Renal pelvis (tissue), 4 donors: Measurements from ENCODE around the gene PLB1. TPM values are rescaled to one million over a fixed set of nuclear protein-coding genes. Genes with fewer than 3 reads are reported as not detected.
"Not testable (repeated sequence)": the region's sequence is repeated elsewhere in the genome, so short reads cannot be mapped to it uniquely, and the experiment has no call there.

Experiments used
- DNase-seq: peaks from one replicate; pipeline ENCODE4 v3.0.0-alpha.2; 2013
- polyA plus RNA-seq, 3 donors: library from polyadenylated mRNA; unstranded; fragments of 120-200 nt; gene quantifications; one replicate each; pipeline ENCODE4 v1.2.1, GENCODE V29; 2013; ENCODE audit not compliant: insufficient read length in 3 of 3

PLB1 gene
- polyA plus RNA-seq, 3 donors, result 1.1 to 1.6 (median 1.3) TPM

DNA sequence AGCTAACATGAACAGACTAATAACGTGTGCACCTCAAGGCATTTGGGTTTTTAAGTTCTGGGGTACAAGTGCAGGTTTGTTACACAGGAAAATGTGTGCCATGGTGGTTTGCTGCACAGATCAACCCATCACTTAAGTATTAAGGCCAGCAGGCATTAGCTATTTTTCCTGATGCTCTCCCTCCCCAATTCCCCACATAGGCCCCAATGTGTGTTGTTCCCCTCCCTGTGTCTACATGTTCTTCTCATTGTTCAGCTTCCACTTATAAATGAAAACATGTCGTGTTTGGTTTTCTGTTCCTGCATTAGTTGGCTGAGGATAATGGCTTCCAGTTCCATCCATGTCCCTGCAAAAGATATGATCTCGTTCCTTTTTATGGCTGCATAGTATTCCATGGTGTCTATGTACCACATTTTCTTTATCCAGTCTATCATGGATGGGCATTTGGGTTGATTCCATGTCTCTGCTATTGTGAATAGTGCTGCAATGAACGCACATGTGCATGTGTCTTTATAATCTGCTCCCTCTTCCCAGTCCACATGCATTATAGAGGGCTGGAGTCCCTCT, 170.0 kb downstream of the PLB1 start:
- DNase-seq, result not testable (repeated sequence)

DNA sequence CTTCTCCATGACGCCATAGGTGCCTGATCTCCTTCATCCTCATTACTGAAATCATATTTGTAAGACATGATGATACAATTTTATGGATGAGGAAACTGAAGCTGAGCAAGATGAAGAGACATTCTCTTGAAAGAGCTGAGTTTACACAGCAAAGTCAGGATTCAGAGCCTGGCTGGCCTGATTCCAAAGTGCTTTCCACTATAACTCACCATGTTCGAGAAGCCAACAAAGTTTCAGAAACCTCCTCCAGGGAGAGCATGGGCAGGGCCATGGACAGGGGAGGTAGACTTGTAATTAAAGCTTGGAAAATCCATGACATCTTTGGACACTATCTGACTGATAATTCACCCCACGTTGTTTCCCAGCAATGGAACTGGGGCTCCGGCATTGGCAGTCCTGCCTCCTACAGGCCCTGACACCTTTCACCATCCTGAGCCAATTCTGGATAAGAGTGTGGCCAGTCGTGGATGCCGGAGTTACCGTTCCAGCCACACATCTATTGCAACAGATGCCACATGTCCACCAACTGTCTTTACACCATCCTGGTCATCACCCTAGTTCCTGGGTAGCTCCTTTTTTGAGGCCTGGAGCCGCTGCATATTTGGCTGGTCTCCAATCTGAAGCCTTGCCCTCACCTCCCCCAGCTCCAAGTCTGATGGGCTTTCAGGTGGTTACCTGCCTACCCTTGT, 170.8 kb downstream of the PLB1 start:
- DNase-seq, result no peak

DNA sequence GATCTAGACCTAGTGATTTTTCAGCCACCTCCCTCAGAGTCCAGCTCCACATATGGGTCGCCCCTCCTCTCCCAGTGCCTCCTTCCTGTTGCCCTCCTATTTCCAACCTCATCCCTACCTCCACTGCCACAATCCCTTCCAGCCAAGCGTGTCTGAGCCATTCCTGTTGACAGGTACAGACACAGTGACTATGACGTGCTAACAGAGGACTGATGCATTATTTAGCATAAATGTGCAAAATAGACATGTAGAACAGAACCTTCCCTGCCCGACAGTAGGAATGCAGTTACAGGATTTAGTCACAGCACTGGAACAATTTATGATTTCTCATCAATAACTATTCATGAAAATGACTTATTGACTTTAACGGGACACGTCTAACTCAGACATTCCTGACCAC, 171.4 kb downstream of the PLB1 start:
- DNase-seq, result no peak

DNA sequence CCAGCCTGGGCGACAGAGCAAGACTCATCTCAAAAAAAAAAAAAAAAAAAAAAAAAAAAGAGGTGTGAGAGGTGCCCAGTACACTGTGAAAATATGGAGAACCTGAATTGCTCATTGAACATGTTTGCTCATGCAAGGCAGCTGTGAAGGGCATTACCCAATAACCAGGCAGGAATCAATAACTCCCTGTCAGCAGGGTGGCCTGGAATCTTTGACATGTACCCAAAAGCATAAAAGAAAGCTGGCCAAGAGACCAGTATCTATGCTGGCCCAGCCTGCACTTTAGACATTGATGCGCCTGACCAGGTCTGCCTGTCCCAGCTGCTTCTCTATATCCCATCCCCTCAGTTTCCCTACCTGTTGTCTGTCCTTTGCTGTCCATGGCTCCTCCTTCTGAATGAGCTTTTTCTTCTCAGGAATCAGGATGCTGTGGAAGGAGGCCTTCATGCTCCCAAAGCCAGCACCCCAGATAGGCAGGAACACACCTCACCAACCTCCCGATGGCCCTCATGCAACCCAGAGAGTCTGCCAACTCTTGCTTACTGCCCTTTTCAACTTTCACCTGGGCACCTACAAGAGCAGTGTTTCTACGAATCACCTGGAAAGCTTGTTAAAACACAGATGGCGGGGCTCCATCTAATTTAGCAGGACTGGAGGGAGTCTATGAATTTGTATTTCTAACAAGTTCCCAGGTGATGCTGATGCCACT, 172.4 kb downstream of the PLB1 start:
- DNase-seq, result no peak

DNA sequence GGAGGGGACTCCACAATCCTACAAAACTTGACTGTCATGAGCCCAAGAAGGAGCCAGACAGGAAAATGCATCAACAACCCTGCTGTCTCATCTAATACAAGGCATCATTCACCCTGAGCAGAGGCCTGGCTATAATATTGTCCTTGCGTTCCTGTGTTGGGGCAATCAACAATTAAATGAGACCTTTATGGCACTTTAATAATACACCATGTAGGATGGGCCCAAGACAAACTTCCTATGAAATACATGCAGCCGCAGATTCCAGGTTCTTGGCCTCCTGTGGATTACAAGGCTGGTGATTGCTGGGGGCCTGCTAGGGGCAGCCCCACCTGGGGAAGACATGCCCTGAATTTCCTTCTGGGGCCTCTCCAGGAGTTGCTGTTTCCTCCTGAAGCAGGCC, 173.0 kb downstream of the PLB1 start:
- no peak for DNase-seq

DNA sequence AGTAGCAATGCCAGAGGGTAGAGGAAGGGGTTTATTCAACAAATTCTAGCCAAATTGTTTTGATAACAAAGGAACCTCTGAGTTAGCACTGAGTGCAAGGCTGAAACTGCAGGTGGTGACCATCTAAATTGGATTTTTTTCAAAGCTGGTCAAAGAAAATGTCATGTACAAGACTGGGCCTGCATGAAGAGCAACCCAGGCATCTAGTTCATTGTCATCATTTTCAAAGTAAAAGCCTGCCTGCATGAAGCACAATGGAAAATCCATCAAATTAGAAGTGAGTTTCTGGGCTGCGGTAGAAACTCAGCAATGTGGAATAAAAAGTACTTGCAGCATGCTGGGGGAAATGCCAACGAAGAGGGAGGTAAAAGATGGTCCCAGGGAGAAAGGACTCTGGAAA, 175.0 kb downstream of the PLB1 start:
- DNase-seq, result no peak

DNA sequence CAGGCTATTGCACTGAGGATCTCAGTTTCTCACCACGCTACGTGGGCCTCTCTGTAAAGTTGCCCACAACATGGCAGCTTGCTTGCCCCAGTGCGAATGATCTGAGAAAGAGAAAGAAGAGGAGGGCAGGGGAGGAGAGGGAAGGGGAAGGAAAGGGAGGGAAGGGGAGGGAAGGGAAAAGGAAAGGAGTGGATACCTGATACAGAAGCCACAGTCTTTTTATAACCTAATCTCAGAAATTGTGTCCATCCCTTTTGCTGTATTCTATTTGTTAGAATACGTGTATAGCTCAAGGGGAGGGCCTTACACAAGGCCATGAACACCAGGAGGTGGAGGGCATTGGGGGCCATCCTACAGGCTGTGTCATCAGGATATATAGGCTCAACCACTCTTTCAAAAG, 177.5 kb downstream of the PLB1 start:
- no peak for DNase-seq

DNA sequence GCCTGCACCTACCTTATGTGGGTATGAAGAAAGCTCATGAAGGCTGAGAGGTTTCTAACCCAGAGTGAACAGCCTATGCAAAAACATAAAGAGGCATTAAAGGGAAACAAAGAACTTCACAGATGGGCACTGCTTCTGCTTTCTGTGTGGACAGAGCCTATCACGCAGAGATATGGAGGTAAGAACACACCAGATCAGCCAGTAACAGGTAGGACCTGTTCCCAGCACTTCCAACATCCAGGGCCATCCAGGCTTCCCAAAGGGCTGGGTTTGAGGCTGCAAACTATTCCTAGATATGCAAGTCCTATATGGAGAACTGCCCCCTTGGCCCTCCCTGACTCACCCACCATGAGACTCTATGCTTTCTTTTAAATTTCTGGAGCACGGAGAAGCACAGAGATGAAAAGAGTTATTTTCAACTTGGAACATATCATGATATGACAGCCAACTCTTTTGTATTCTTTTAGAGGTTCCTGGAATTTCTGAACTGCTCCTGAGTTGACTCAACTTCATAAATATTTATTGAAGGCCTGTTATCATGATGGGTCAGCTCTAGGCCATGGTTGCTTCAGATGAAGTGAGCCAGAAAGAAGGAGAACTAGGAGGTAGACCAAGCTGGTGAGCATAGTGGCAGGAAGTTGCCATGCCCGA, 178.3 kb downstream of the PLB1 start:
- DNase-seq, result no peak

DNA sequence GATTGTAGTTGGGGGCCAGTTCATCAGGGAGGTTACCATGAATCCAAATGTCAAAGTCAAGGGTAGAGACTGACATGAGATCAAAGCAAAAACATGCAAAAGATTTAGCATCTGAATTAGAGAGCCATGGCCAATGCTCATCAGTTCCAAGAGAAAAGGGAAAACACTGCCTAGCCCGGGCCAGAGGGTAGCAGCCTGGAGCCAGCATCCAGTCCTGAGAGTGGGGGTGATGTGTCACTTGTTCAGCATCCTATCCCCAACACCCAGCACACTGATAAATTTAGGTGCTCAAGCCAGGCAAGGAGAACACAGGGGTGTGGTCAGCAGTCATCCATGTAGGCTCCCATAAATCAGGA, 178.8 kb downstream of the PLB1 start:
- DNase-seq, result no peak

DNA sequence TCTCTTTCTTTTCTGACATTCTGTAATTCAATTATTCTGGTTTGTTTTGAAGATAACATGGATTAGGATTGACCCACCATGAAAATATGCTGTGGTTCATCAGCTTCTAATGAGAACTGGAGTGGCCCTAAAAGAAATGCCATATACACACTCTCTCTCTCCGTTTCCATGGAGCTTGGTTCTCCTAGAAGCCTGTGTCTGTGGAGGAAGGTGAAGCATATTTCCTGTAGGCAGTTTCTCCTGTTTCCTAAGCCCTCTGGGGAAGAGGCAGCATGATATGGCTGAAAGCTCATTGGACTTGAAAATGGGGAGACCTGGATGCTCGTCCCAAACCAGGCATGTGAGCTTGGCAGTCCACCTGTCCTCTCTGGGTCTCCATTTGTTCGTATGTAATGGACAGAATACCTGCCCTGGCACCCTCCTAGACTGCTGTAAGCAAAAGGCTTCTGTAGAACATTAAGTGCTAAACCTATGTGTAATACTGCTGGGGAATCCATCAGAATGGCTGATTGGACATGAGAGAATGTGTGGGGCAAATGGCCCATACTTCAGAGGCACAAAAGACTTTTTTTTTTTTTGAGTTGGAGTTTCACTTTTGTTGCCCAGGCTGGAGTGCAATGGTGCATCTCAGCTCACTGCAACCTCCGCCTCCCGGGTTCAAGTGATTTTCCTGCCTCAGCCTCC, 180.4 kb downstream of the PLB1 start:
- no peak for DNase-seq

DNA sequence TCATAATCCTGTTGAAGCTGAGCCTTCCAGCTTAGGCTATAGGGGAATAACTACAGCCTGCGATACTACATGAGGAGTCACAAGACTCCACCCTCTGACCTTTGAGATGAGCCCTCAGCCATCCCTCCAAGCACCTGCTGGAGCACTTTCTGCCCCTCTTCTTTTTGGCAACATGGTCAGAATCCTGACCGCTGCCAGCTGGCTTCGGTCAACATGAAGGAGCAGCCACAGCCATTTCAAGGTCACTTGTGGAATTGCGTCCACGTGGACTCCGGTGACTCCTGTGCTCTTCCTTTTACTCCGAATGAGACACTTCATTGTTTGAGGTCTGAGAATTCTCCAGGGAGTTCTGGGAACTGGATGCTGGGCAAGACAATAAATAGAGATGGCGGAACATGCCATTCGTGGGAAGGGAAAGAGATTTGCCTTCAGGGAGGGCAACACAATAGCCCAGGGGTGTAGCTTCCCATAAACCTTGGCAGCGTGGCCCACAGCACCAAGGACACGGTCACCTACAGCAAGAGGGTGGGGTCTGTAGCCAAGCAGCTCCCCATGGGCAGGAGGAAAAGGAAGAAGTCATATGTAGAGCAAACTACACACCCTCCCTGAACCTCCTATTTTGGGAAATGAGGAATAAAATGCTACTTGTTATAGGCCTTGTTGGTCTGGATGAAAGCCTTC, 182.5 kb downstream of the PLB1 start:
- no peak for DNase-seq

DNA sequence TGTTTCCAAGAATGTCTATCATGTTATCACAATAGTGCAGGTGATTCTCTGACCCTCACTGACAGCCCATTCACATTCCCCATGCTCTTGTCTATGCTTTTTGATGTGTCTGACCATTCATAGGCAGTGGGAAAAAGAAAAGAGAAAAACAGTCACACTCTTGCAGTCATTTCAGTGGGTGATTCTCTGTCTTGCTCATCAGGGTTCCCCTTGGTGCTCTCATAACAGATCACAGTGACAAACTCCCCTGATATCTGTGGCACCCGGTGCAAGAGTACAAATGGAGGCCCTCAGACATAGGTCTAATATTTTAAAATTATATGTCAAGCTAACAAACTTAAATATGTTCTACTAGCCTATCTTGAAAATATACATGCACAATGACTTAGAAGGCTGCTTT, 183.1 kb downstream of the PLB1 start:
- no peak for DNase-seq

DNA sequence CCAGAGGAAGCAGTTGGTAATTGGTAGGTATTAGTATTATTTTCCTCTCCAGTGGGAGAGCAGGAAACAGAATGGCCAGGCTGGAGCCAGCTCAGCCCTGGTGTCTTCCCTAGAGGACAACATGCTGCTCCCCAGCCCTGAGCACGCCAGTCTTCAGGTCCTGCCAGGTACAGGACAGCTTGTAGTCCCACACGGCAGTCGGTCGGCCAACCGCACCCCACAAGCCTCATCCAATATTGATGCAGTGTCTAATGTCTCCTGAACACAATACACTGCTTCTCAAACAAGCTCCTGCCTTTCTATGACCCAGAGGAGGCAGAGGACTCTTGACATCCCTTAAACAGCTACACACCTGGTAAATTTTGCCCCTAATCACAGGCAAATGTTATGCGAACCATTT, 184.8 kb downstream of the PLB1 start:
- no peak for DNase-seq

DNA sequence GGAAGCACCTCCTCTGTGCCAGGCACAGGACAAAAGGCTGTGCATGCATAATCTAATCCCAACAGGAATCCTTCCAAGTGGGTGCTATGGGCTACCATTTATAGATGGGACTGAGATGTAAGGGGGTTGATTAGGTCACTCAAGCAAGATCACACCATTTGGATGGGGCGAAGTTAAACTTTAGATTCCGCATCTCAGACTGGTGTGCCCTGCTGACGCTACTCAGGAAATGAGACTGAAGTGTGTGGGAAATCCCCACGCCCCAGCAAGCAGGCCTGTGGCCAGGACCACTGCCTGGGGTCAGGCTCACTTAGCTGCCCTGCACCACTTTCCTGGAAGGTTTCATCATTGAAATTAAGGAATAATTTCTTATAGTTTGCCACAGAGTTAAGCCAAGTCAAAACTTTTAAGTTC, 185.3 kb downstream of the PLB1 start:
- DNase-seq, result no peak

DNA sequence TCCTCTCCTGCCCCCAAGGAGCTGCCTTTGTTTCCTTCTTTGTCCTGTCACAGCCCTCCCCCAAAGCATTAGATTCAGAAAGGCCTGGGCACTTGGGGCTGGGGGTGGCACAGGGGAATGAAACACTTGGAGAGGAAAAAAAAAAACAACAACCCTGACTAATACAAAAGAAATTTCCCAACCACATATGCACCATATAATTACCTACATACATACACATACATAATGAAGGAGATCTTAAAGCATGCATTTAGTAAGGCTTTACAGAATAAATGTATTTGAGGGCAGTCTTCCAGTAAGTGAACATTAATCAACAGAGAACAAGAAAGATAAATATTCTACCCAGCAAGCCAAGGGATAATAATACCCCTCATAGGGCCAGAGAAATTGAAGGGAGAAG, 185.7 kb downstream of the PLB1 start:
- no peak for DNase-seq

DNA sequence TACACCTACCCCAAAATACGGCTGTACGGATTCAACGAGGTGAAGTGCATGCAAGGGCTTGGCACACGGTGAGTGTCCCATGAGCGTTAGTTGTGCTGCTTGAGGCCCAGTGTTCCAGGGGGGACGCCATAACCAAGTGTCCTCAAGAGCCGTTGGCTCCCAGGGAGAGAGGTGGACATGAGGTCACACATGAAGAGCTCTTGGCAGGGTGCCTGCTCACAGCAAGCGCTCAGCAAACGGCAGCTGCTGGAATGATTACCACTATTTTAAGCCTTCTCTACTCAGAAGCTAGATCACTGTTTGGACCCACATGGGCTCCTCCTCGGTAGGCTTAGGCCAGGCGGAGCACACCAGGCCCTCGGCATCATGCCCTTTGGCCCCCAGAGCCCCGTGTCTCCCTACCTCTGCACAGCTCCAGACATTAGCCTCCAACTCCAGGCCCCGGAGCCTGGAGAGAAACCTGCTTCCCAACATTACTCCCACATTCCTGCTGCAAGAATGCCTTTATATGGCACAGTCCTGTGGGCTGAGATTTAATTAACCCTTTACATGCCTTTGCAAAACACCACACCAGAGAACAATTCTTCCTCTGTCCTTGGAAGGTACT, 187.3 kb downstream of the PLB1 start:
- DNase-seq, result peak; percentile 80

DNA sequence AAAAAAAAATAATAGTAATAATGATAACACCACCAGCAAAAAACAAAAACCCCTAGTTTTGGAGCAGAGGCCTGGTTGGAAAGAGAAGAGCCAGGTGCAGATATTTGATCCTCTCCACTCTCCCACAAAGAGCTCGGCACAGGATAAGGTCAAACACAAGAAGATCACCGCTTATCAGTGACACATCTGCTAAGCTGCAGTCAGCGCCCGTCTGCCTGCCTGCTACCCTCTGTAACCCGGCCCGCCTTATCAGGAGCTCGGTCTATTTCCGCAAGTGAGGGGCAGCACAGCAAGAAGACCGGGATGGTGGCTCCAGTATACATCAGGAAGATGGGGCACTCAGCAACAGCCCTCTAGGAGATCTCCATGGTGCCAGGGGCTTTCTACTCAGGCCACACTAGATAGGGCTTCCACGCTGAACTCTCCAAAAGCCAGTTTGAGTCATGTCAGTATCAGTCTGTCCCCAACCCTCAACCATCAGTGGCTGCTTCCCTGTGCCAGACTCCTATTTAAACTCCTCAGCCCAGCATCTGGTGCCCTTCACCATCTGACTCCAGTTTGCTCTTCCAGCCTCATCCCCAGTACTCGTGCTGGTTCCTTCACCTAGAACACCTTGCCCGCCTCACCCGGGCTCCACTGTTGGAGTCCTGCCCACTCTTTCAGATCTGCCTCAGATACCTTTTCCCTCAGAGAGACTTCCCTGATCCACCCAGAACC, 188.4 kb downstream of the PLB1 start:
- no peak for DNase-seq

DNA sequence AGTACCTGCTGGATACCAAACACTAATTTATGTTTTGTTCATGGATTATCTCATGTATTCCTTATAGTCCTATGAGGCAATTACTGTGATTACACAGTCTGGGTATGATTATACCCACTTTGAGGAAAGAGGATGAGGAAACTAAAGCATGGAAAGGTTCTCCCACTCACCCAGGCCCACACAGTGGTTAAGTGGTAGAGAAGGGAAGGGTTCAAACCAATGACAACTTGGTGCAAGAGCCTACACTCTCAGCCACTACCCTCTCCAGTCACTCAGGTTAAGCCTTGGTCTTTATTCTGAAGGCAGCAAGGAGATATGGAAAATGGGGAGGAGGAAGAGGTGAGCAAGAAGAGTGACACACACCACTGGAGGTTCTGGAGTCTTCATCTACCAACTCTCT, 191.3 kb downstream of the PLB1 start:
- DNase-seq, result no peak

DNA sequence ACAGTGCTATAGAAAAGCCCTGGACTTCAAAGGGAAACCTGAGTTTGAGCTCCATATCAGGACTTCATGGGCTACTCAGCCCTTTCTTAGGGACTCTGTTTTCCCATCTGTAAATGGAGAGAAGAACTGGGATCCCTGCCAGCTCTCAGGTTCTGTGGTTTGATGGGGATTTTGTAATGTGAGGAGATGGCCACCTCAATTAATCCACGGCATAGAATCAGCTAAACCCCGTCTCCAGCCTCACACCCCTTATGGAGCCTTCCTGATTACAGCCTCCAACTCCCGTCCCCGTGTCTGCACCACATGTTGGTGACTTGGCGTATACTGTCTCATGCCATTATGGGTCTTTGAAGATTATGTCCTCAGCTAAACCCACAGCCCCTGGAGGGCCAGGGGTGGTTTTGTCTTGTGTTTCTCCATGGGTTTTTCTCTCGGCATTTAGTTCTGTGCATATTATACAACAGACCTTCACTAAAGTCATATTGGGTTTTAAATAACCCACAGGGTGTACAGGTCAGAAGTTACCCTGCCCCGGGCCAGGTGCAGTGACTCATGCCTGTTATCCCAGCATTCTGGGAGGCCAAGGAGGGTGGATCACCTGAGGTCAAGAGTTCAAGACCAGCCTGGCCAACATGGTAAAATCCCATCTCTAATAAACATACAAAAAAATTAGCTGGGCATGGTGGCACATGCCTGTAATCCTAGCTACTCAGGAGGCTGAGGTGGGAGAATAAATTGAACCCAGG, 192.0 kb downstream of the PLB1 start:
- DNase-seq, result no peak

DNA sequence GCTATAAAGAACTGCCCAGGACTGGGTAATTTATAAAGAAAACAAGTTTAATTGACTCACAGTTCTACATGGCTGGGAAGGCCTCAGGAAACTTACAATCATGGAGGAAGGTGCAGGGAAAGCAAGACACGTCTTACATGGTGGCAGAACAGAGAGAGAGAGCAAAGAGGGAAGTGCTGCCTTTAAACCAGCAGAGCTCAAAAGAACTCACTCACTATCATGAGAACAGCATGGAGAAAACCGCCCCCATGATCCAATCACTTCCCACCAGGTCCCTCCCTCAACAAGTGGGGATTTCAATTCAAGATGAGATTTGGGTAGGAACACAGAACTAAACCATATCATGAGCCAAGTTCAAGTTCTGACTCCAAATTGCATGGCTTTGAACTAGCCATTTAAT, 193.0 kb downstream of the PLB1 start:
- DNase-seq, result no peak
